Measurements from ENCODE around the gene PEPD. TPM values are rescaled to one million over a fixed set of nuclear protein-coding genes. Genes with fewer than 3 reads are reported as not detected.
A peak's percentile ranks its signal among the peaks of the same experiment; 100 is the strongest.

PEPD gene
- total and polyA plus RNA-seq, 10 of the 15 experiments (the other 5 are each of a cell fraction or from before 2014, with no cell fraction given), result 1.4 to 52.0 (median 20.2) TPM

DNA sequence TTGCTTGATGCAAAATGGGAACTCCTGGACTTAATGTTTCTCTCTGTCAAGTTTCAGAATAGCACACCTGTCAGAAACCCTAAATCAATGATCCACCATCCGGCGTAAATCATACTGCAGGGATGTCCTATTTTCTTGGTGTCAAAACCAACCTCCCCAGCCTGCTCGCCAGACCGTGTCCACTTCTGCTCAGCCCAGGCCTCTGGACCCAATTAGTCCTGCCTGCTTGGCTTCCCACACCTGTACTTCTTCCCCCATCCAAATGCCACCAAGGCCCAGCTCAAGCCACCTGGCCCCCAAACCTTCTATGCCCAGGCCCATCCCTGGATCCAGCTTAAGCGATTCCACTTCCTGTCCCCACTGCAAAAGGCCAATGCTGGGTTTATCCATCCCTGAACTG lies 25.1 kb upstream of the PEPD start:
- Histone ChIP-seq H3K27ac (ENCODE audit: control insufficient read depth, insufficient read depth) (no peak overlapping the region), H3K4me1 (ENCODE audit: control insufficient read depth, insufficient read depth, low read length) (no peaks in the 10 kb centered on the region), H2AFZ (ENCODE audit: control insufficient read depth, low read depth, low read length) (no peak overlapping the region), H3K4me3 (no peak overlapping the region), H3K27me3 (replicated peaks in 1 of 2; ENCODE audit: control insufficient read depth in 2 of 2, insufficient read depth in 2 of 2, low read length in 1 of 2) (no peaks in the 10 kb centered on the region), H3K4me2 (ENCODE audit: control insufficient read depth, insufficient read depth) (no peak overlapping the region), H3K9ac (ENCODE audit: control insufficient read depth, insufficient read depth, low read length) (no peak overlapping the region), H4K20me1 (ENCODE audit: control insufficient read depth, insufficient read depth) (no peaks in the 10 kb centered on the region), H3K9me3 (replicated peaks; ENCODE audit: control insufficient read depth, insufficient read depth, low read length) (no peaks in the 10 kb centered on the region), H3K36me3 (ENCODE audit: control insufficient read depth in 2 of 2, insufficient read depth in 2 of 2, low read length in 1 of 2) (no peaks in the 10 kb centered on the region), H3K79me2 (ENCODE audit: control insufficient read depth, insufficient read depth, low read length) (no peaks in the 10 kb centered on the region)
- TF ChIP-seq SRF (IDR thresholded peaks at IDR 0.05; ENCODE audit: low read depth in 2 of 2, low read length in 2 of 2) (no peak), PAX5 (IDR thresholded peaks at IDR 0.05; ENCODE audit: borderline replicate concordance, low read depth, low read length) (0 out of 2 replicates have a peak, but pooled peaks have one; percentile 16), POLR2AphosphoS5 (IDR thresholded peaks at IDR 0.05; ENCODE audit: low read length) (no peak)
- in situ Hi-C loops (cut with MboI), result no loop called here
- FAIRE-seq (no peak), ATAC-seq (no peak), DNase-seq (ENCODE audit: low read depth, low spot score) (no peak)
- ChIA-PET SMC1A (ENCODE audit: uncharacterized antibody, unreplicated experiment) (no interaction called here), RAD21 (ENCODE audit: unreplicated experiment) (no interaction called here), POLR2A (no interaction called here), CTCF (no interaction called here)
- BruUV-seq (replicated peaks), result no TSS peak
- WGBS (ENCODE audit: insufficient coverage, insufficient replicate concordance, low lambda C conversion rate, missing lambda C conversion rate), result 42% methylated on average over 5 of the region's 5 CpGs
- intact Hi-C loops (cut with micrococcal nuclease; ENCODE audit: unreplicated experiment), result no loop called here

DNA sequence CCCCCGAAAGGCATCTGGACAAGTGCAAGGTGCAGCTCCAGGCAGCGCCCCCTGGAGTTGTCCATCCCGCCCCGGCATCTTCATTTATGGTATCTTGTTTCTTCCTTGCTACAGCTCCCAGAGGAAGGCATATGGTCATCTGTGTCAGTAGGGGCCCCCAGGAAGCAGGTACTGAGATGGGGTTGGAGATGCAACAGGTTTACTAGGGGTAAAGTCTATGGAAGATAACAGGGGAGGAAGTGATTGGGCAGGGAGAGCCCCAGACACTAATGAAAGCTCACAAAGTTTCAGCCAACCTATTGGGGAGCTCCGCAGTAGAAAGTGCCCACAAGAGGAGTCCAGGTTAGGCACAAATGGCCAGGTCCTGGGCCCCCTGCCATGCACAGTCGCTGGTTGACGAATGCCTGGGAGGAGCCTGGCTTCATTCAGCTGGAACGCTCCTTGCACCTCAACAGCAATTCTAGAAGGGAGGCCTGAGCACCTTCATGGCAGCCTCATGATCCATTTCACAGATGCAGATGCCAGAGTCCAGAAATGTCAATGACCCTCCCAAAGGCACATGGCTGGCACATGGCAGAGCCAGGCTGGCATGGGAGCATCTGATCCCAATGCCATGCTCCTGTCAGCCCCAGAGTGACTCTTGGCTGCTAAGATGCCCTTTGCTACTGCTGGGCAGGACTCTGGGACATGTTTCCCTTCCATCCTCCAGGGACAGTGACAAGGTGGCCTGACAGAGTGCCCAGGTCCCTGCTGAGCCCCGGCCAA lies 23.8 kb upstream of the PEPD start:
- H3K79me2 ChIP-seq (ENCODE audit: control insufficient read depth, insufficient read depth, low read length), result no peaks in the 10 kb centered on the region
- no peak overlapping the region for H3K4me2 ChIP-seq (ENCODE audit: control insufficient read depth, insufficient read depth)
- no peak for TF ChIP-seq RAD21 (IDR thresholded peaks at IDR 0.05; ENCODE audit: insufficient read depth, low read depth, low read length)
- TF ChIP-seq TBL1XR1 (IDR thresholded peaks at IDR 0.05; ENCODE audit: low read depth, low read length), result no peak
- no peak for TF ChIP-seq ZNF274 (IDR thresholded peaks at IDR 0.05; ENCODE audit: insufficient read depth, insufficient read length)
- no peak for TF ChIP-seq STAT3 (IDR thresholded peaks at IDR 0.05; ENCODE audit: low read depth, low read length)
- TF ChIP-seq, protein P1, sequence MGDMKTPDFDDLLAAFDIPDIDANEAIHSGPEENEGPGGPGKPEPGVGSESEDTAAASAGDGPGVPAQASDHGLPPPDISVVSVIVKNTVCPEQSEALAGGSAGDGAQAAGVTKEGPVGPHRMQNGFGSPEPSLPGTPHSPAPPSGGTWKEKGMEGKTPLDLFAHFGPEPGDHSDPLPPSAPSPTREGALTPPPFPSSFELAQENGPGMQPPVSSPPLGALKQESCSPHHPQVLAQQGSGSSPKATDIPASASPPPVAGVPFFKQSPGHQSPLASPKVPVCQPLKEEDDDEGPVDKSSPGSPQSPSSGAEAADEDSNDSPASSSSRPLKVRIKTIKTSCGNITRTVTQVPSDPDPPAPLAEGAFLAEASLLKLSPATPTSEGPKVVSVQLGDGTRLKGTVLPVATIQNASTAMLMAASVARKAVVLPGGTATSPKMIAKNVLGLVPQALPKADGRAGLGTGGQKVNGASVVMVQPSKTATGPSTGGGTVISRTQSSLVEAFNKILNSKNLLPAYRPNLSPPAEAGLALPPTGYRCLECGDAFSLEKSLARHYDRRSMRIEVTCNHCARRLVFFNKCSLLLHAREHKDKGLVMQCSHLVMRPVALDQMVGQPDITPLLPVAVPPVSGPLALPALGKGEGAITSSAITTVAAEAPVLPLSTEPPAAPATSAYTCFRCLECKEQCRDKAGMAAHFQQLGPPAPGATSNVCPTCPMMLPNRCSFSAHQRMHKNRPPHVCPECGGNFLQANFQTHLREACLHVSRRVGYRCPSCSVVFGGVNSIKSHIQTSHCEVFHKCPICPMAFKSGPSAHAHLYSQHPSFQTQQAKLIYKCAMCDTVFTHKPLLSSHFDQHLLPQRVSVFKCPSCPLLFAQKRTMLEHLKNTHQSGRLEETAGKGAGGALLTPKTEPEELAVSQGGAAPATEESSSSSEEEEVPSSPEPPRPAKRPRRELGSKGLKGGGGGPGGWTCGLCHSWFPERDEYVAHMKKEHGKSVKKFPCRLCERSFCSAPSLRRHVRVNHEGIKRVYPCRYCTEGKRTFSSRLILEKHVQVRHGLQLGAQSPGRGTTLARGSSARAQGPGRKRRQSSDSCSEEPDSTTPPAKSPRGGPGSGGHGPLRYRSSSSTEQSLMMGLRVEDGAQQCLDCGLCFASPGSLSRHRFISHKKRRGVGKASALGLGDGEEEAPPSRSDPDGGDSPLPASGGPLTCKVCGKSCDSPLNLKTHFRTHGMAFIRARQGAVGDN (IDR thresholded peaks at IDR 0.05), result no peak
- TF ChIP-seq BCL11A (IDR thresholded peaks at IDR 0.05; ENCODE audit: low read depth, low read length), result no peak
- no TSS peak for BruUV-seq (replicated peaks)
- H3K4me1 ChIP-seq (ENCODE audit: control insufficient read depth, insufficient read depth, low read length), result no peaks in the 10 kb centered on the region
- H4K20me1 ChIP-seq (ENCODE audit: control insufficient read depth, insufficient read depth), result no peaks in the 10 kb centered on the region
- DNase-seq (ENCODE audit: low read depth, low spot score) (no peak), FAIRE-seq (no peak), ATAC-seq (no peak)
- H3K9ac ChIP-seq (ENCODE audit: control insufficient read depth, insufficient read depth, low read length), result no peak overlapping the region
- ChIA-PET CTCF (interaction anchor here (0.5 to 0.6 kb wide), 2 partner anchors 90 to 129 kb away, joined by 3 to 4 read pairs; no protein-coding TSS in a partner anchor), SMC1A (ENCODE audit: uncharacterized antibody, unreplicated experiment) (no interaction called here), RAD21 (ENCODE audit: unreplicated experiment) (no interaction called here), POLR2A (no interaction called here)
- H3K36me3 ChIP-seq (ENCODE audit: control insufficient read depth in 2 of 2, insufficient read depth in 2 of 2, low read length in 1 of 2), result no peaks in the 10 kb centered on the region
- H3K27me3 ChIP-seq (replicated peaks in 1 of 2; ENCODE audit: control insufficient read depth in 2 of 2, insufficient read depth in 2 of 2, low read length in 1 of 2), result no peaks in the 10 kb centered on the region
- no peak overlapping the region for H3K27ac ChIP-seq (ENCODE audit: control insufficient read depth, insufficient read depth)
- H3K4me3 ChIP-seq, result no peak overlapping the region
- intact Hi-C loops (cut with micrococcal nuclease; ENCODE audit: unreplicated experiment) (no loop called here), in situ Hi-C loops (cut with MboI) (no loop called here)
- WGBS (ENCODE audit: insufficient coverage, insufficient replicate concordance, low lambda C conversion rate, missing lambda C conversion rate), result 17% methylated on average over 9 of the region's 9 CpGs
- no peak overlapping the region for H2AFZ ChIP-seq (ENCODE audit: control insufficient read depth, low read depth, low read length)
- H3K9me3 ChIP-seq (replicated peaks; ENCODE audit: control insufficient read depth, insufficient read depth, low read length), result no peaks in the 10 kb centered on the region
